ENCODE results near the gene PIGB.
"Not testable (repeated sequence)": the region's sequence is repeated elsewhere in the genome, so short reads cannot be mapped to it uniquely, and the experiment has no call there.

PIGB gene

DNA sequence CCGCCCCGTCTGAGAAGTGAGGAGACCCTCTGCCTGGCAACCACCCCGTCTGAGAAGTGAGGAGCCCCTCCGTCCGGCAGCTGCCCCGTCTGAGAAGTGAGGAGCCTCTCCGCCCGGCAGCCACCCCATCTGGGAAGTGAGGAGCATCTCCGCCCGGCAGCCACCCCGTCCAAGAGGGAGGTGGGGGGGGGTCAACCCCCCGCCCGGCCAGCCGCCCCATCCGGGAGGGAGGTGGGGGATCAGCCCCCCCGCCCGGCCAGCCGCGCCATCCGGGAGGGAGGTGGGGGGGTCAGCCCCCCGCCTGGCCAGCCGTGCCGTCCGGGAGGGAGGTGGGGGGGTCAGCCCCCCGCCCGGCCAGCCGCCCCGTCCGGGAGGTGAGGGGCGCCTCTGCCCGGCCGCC, 16.2 kb upstream of the PIGB start:
- DNase-seq = not testable (repeated sequence)

DNA sequence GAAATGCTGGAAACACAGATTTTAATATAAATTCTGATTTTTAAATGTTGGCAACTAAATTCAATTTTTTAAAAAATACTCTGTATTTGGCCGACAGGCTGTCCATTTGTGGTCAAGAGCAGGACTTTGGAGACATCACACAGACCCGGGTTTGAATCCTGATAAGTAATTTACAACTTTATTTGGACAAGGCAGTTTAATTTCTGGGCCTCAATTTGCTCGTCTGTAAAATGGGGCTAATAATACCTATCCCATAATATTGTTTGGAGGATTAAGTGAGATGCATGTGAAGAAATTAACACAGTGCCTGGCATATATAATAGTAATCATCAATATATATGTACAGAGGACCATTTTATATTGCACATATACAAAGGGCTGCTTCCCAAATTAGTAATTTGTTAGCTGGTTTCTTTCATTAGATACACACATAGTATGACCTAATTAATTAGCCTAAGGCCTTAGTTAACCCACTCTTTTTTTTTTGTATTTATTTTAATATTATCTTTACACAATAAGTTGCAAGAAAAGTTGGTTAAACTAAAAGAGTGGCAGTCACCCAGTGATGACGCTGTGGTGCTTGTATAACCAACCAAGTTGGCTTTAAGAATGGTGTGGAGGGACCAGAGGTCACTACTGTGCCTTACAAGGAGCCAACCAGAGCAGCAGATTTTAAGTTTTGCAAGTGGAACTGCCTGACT, 665 bp downstream of the PIGB start:
- no peak for DNase-seq

DNA sequence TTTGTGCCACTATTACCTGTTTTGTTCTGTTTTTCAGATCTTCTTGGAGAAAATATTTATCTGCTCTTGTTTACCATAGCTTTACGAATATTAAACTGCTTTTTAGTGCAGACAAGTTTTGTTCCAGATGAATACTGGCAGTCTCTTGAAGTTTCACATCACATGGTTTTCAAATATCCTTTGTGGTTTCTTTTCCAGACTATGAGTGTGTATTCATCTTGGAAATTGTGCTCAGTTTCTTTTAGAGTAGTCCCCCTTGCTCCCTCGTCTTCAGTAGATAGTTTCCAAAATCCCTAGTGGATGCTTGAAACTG, 1.2 kb downstream of the PIGB start:
- peak; percentile 12 for DNase-seq

DNA sequence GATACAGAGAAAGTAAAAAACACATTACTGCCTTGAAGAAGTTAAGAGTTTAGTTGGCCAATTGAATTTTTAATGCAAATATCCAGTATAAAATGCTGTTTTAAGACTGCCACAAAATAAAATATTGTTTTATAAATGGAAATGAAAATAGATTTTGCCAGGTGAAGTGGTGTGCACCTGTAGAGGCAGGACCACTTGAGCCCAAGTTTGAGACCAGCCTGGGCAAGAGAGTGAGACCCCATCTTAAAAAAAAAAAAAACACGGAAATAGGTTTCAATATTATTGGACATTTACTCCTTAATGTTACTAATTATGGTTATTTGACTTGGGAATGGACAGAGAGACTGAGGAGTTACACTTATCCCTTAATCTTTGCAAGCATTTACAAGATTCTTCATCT, 1.9 kb downstream of the PIGB start:
- no peak for DNase-seq

DNA sequence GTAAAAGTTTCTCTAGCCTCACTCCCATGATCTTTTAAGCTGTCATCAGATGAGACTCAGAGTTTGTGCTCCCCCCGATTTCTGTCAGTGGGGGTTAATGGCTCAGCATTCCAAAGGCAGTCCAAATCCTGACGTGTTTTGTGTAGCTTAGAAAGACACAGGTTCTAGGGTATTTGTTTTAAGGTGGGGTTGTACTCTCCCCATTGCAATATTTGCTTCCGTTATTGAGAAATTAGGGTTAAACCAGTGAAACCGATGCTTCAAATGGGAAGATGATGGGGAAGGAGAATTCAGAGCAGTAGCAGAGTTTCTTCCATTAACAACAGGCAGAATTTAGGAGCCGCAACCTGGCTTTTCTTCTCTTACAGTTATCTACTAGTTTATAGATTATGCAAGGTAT, 3.4 kb downstream of the PIGB start:
- no peak for DNase-seq

DNA sequence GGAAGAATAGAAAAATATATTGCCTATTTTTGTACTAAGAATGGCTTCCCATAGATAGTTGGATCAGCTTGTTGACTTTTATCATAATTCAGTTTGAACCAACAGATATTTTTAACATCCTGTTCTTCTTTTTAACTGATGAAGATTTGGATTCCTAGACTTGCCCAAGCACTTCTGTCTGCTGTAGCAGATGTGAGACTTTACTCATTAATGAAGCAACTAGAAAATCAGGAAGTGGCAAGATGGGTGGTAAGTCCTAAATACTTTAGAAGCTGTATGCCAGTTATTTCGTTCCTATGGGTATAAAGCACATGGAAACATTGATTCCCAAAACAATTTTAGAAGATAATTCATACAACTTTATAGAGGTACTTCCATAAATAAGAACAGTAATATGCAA, 8.4 kb downstream of the PIGB start:
- no peak for DNase-seq

DNA sequence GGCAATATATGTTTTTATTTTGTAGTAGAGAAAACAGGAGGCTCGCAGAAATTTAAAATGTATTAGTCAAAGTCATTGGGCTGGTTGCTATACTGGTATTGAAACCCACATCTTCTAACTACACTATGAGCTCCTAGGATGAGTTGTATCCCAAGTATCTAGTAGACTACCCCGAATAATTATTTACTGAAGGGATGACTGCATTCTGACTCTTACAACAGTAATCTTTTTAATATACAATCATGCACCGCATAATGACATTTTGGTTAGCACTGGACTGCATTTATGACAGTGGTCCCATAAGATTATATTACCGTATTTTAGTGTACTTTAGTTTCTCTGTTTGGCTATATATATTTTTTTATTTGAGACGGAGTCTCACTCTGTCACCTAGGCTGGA, 15.3 kb downstream of the PIGB start:
- no peak for DNase-seq

DNA sequence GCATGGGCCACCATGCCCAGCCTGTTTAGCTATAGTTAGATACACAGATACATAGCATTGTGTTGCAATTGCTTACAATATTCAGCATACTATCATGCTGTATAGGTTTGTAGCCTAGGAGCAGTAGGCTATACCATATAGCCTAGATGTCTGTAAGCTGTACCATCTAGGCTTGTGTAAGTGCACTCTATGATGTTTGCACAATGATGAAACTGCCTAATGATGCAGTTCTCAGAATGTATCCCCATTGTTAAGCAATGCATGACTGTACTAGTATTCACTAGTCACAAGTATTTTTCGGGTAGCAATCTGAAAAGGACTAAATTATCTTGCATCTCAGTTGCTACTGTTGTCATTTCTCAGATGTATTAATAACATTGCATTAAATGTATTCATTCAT, 16.0 kb downstream of the PIGB start:
- DNase-seq = no peak

DNA sequence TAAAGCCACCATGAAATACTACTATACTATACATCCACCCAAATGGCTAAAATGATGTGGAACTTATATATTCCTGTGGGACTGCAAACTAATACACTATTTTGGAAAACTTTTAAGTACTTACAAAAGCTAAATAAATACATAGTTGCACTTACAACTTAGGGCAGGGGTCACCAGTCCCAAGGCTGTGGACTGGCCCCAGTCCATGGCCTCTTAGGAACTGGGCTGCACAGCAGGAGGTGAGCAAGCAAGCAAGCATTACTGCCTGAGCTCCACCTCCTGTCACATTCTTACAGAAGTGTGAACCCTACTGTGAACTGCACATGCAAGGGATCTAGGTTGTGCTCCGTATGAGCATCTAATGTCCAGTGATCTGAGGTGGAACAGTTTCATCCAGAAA, 18.1 kb downstream of the PIGB start:
- DNase-seq = no peak

DNA sequence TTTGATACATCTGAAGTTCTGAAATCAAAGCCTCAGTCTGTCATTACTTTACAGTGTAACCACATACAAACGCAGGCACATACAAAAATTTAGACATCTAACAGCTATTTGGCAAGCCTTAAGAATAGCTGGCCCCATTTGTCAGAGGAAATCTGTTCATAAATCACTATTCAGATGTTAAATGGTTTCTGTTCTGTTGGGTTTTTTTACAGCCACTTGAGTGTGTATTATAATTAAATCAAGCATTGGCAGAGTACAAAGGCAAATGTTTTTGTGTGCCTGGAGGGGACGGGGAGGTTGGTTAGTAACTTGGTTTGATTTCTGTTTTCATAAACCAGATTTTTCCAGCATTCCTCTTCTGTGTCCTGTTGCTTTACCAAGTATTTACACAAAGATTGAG, 24.1 kb downstream of the PIGB start:
- DNase-seq = peak; percentile 19

DNA sequence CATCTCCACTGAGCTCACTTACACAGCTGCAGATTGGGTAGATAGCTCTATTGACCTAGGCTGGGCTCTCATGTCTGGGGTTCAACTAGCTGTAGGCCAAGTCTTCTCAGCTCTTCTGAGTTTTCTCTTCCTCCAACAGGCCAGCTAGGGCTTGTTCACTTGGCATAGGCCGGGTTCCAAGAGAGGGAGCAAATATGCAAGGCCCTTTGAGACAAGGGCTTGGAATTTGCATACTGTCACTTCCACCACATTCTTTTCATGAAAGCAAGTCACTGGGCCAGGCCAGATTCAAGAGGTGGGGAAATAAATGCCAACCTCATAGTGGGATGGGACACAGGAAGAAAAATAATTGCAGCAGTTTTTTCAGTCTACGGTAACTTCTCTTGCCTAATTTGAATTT, 25.2 kb downstream of the PIGB start:
- DNase-seq = peak; percentile 15

DNA sequence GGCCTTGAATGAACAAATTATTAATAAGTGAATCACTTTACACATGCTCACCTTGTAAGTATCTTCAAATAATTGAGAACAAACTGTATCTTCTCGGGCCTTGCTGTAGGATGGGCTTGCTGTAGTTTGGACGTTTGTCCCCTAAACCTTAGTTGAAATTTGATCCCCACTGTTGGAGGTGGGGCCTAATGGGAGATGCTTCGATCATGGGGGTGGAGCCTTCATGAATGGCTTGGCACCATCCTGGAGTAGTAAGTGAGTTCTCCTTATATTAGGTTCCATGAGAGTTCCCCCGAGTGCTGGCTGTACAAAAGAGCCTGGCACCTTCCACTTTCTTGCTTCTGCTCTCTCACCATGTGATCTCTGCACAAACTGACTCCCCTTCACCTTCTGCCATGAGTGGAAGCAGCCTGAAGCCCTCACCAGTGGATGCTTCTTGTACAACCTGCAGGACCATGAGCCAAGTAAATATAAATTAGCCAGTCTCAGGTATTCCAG, 29.3 kb downstream of the PIGB start:
- no peak for DNase-seq

DNA sequence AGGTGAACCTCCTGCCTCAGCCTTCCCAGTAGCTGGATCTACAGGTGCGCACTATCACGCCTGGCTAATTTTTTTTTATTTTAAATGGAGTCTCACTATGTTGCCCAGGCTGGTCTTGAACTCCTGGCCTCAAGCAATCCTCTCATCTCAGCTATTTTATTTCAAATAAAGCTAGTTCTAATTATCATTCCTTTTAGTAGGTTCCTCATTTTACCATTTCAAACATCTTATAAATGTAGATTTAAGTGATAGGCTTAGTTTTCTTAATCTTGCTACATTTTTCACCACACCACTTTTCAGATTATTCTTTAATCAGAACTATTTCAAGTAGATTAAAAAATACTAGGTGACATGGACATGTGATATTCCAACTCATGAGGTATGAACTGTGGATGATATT, 30.3 kb downstream of the PIGB start:
- DNase-seq = no peak

DNA sequence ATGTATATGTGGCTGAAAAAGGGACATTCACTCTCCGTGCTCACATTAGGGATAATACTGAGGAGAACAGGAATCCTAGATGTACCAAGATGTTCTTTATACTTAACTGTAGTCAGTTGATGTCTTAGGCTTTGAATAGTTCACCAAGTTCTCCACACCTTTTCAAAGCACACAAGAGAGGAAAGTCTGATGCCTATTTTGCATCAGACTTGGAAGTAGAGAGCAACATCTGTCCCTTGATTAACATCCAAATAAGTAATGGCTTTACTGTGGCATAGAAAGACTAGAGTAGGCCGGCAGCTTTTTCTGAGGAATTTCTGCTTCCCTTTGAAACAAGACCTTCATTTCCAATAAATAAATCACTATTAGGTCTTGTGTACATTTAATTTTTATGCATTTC, 34.0 kb downstream of the PIGB start:
- DNase-seq = no peak

DNA sequence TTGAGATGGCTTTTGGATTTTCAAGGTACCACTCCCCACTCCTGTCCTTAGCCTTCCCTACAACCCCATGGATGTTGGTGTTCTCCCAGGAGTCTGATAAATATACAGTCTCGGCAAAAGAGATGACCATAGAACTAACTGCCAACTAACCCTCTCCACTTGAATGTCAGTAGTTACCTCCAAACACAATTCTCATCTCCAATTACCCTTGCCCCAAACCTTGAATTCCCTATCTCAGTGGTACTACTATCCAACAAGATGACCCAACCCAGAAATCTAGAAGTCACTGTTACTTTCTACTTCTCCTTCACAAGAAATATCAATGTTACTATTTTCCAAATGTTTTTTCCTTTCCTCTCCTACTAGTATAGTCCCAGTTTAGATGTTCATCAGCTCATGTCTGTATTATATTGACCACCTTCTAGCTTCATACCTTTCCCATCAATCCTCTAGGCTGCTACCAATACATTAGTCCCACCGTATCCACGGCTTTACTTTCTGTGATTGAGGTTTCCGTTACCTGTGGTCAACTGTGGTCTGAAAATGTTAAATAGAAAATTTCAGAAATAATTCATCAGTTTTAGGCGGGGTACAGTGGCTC, 38.1 kb downstream of the PIGB start:
- no peak for DNase-seq

DNA sequence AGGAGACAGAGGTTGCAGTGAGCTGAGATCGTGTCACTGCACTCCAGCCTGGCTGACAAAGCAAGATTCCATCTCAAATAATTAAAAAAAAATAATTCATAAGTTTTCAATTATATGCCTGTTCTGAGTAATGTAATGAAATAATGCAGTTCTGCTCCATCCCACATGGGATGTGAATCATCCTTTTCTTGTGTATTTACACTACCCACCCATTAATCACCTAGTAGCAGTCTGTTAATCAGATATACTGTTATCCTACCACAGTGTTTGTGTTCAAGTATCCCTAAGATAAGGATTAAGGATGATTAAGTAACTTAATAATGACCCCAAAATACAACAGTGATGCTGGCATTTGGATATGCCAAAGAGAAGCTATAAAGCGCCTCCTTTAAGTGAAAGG, 38.8 kb downstream of the PIGB start:
- peak; percentile 47 for DNase-seq

DNA sequence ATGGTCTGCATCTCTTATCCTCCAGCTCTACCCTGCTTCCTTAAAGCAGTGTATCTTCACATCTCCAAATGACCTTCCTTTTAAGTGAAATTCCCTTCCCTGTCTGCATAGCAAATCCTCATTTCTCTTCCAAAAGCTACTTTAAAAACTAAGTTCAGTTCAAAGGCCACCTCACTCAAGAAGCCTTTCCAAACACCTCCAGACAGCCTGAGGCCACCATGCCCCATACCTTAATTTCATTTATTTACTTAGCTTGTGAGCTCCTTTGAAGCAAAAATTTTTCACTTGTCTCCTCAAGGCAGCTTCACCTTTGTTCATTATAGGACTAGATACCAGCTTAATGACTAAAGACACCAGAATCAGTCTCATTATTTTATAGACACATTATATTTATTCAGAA, 39.4 kb downstream of the PIGB start:
- no peak for DNase-seq

DNA sequence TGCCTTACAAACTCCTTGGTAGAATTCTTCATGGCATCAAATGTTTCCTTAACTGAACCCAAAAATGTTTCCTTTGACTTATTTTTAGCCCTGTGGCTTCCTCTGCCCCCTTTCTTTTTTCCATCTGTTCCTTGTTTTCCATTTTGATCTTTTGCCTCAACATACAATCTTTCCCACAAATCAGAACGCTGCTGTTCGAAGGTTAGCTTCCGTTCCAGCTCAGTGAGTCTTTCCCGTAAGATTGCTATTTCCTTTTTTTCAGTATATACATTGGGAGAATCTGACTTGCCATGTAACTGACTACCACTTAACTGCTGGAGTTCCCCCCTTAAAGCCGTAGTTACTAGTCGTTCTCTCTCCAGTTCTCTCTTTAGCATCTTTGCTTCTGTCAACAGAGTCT, 41.2 kb downstream of the PIGB start:
- peak; percentile 2 for DNase-seq

DNA sequence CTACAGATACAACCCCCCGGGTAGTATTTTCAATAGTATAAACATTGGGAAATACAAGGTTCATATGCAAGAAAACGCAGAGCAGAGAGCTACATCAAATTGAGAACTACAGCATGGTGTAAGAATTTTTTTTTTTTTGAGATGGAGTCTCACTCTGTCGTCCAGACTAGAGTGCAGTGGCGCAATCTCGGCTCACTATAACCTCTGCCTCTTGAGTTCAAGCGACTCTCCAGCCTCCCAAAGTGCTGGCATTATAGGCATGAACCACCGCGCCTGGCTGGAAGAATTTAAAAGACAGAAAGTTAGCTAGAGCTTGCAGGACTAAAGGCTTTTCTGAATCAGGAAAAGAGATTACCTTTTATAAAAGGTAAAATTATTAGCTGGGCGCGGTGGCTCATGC, 42.0 kb downstream of the PIGB start:
- no peak for DNase-seq

DNA sequence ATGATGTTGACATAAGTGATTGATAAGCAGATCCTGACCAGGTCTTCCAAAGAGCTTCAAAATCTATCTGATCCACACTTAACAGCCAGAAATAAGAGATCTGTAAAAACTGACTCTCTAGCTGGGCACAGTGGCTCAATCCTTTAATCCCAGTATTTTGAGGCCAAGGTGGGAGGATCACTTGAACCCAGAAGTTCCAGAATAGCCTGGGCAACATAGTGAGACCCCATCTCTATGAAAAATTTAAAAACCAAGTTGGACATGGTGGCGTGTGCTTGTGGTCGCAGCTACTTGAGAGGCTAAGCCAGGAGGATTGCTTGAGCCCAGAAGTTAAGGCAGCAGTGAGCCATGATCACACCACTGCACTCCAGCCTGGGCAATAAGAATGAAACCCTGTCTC, 43.6 kb downstream of the PIGB start:
- DNase-seq = no peak

DNA sequence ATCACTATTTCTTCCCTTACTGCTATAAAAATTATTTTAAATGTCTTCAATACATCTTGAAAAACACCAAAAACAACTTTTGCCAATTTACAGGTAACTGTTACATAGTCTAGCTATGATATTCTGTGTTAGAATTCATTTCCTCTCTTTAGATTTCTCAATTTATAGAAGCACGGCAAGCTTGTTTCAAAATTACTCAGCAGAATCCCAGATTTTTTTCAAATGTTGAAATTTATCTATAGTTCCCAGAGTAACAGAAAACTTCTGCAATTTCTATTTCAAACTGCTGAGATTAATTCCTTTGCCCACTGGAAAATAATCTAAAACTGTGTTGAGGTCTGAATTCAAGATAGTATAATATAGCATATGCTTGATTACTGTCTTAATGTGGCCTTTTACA, 48.0 kb downstream of the PIGB start:
- no peak for DNase-seq

DNA sequence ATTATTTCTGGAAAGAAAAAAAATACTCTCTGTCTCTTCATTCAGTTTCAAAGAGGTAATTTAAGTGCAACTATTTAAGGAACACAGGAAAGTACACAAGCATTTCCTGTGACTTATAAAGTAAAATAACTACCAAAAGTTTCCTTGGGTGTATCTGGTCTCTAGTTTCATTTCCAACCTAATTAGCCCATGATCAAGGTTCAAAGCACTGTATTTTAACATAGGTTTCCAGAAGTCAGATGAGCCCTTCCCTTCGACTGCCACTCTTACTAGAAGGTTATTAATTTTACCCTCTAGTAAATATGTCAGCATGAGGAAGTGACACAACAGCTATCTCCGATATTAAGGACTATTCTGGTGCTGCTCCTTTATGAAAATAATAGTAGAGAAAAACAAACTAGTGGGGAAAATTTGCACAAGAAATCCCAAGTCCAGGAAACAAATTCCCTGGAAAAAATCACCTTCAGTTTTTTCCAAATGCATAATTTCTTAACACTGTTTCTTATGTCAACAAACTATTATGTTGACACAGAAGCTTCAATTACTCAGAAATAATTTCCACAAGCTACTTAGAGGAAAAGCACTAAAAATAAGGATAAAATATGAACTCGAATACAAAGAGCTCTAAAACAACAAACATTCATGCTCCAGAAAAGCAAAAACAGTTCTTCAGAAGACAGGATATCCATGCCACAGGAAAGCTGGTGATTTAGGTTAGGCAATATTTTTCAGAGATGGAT, 53.8 kb downstream of the PIGB start:
- no peak for DNase-seq

DNA sequence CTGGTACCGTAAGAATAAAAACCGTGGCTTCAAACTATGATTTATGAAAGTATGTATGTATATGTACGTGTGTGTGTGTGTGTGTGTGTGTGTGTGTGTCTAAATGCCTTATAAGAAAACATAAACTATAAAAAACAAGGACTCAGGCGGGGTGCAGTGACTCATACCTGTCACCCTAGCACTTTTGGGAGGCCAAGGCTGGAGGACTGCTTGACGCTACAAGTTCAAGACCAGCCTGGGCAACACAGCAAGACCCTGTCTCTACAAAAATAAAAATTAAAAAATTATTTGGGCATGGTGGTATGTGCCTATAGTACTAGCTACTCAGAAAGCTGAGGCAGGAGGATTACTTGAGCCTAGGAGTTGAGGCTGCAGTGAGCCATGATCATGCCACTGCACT, 60.1 kb downstream of the PIGB start:
- DNase-seq = no peak

DNA sequence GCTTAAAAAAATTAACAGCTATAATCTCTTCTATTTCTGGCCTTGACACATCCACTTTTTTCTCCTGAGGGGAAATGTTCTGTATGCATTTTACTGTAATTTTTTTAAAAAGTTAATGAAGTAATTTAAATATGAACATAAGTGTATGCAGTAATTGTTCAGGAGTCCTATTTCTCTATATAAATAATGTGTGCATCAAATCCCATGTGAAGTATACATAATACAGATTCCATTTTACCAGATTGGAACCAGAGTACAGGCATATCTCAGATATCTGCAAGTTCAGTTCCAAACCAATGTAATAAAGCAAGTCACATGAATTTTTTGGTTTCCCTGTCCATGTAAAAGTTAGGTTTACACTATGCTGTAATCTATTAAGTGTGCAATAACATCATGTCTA, 62.6 kb downstream of the PIGB start:
- no peak for DNase-seq

DNA sequence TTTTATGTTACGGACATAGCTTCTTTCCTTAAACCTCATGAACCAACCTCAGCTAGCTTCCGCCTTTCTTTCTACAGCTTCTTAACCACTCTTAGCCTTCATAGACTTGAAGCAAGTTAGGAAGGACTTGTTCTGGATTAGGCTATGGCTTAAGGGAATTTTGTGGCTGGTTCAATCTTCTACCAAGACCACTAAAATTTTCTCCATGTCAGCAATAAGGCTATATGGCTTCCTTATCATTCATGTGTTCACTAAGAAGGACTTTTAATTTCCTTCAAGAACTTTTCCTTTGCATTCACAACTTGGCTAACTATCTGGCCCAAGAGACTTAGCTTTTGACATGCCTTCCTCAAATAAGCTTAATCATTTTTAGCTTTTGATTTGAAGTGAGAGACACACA, 64.7 kb downstream of the PIGB start:
- DNase-seq = no peak

All from fibroblast of upper back skin (primary cell).